G401 (cell line): Measurements from ENCODE around the gene SSRP1. TPM values are rescaled to one million over a fixed set of nuclear protein-coding genes. Genes with fewer than 3 reads are reported as not detected.
"Not testable (repeated sequence)": the region's sequence is repeated elsewhere in the genome, so short reads cannot be mapped to it uniquely, and the experiment has no call there.

Experiments used
- DNase-seq: peaks from one replicate; pipeline ENCODE4 v3.0.0-alpha.2; 2015; ENCODE audit warnings: low spot score
- in situ Hi-C: cut with HindIII; loops from 2 replicates; pipeline ENCODE4 v1.10.0; 2016; ENCODE audit warnings: low sequenced_read_pairs, mixed read lengths
- total RNA-seq: library from RNA; depleted of rRNA; stranded (reverse); fragments of >200 nt; shearing (Covaris generic); gene quantifications from 2 replicates; pipeline ENCODE4 v1.2.3, GENCODE V29; 2014

SSRP1 gene
- total RNA-seq, 1 experiment from 2014 or later, result 208 TPM

DNA sequence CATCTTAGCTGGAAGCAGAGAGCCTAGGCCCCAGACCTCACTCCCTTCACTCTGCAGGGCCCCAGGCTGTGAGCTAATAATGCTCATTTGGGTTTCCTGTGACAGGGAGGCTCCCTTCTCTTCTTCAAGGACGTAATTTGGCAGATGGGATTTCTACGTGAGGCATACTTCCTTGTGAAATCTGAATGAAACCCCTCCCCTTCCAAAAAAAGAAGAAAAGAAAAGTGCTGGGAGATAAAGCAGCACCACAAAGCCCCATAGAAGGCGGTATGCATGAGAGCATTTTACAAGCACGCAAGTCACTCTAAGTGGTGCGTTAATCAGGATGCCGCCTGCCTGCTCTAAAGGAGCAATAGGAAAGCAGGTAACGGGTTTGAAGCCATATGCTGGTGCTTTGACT lies 8.1 kb upstream of the SSRP1 start:
- in situ Hi-C loops, result no loop called here
- DNase-seq, result no peak

DNA sequence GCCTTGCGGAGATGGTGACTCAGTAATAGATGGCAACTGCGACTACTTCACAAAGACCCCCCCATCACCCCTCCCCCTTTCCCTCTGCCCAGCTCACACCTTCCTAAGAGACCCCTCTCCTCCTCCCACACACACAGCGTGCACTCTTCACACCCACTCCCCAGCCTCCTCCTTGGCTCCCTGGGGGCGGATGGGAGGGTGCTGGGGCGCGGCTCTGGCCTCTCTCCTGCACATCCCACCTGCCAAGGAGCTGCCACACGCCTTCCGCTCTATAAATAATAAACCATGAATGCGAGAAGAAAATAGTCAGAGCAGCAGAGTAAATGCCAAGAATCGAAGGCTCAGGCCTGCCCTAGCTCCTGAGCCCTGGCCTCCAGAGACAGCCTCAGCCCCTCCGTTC lies 7.0 kb upstream of the SSRP1 start:
- in situ Hi-C loops, result no loop called here
- DNase-seq, result no peak

DNA sequence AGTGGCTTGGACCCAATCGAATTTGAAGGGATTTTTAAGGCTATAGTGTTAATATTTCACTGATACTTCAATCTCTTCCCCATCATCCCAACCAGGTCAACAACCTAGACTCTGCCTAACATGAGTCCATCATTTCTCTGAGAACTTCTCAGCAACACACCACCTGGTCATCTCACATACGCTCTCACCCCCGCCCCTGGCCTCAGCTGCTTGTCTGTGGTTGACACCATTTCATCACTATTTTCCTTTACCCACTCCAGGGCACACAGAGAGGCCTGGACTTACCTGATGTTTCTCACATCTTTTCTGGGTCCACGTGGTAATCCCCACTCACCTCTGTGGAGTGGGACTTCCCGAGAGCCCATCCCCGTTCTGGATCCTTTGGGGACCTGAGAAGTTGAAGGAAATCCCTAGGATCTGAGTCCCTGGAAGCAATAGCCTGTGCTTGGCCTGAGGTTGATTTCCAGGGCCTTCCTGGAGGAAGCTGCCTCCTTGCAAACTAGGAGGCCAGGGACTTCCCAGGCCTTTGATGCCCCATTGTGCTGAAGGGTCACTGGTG lies 5.6 kb upstream of the SSRP1 start:
- in situ Hi-C loops, result no loop called here

DNA sequence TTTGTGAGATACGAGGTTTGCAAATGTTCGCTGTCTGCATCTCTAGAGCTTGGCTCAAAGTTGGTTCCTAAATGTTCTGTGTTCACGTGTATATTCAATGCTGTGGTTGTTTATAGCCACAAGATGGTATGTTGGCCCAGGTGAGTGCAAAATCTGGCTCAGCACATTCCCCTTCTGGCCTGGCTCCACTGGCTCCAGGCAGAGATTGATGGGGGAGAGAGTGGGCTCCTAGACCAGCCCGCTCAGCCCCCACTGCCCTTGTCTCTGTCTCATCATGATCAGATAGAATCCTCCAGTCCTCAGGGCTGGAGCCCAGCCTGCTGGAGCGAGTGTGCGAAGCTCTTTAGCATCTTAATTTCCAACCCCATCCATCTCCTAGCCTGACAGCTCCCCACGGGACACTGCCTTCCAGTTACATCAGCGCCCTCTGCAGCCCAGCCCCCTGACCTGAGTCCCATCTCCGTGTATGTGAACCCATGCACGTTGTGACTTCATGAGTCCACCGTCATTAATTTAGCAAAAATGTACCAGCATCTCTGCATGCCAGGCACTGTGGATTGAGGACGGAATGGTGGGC lies 4.4 kb upstream of the SSRP1 start:
- in situ Hi-C loops, result no loop called here
- no peak for DNase-seq

More for the DNA sequence above, 5.6 kb upstream of the SSRP1 start:
- DNase-seq, result no peak

DNA sequence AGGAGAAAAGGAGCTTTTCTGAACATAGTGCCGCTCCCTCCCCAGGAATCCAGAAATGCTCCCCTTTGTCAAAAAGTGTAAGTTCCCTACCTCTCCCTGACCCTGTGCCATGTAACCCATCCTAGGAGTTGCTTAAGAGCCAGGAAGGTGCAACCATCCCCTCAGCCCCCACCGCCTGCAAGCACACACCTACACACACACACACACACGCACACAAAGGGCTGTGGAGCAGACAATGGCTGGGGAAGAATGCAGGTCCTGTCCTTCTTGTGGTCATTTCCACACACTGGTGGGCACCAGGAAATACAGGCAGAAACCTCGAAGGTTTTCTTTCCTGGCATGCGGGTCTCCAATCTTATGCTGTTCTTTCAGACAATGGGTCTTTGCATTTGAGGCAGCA lies 3.6 kb upstream of the SSRP1 start:
- in situ Hi-C loops, result no loop called here

DNA sequence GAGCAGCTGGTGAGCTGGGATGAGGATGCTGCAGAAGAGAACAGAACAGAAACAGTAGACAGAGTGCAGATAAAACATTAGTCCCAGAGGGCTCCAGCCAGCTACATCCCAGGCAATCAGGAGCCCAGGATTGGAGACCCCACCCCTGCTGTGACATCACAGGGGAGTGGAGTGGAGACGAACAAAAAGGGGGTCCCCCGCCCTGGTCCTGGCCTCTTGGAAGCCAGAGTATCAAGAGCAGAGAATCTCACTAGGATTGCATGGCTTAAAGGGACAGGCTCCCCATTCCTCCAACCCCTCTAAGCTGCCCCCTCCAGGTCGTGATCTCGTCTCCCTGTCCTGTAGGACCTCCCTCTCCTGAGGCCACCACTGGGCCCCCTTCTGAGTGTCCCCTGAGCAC lies 2.5 kb upstream of the SSRP1 start, which contains the start of gene P2RX3:
Gene P2RX3 (plus strand): TSS at position 211 of the 400 bp plus-strand sequence. CDS start 199 bp downstream, outside the sequence.
- DNase-seq, result no peak
- in situ Hi-C loops, result no loop called here

More for the DNA sequence above, 3.6 kb upstream of the SSRP1 start:
- no peak for DNase-seq

DNA sequence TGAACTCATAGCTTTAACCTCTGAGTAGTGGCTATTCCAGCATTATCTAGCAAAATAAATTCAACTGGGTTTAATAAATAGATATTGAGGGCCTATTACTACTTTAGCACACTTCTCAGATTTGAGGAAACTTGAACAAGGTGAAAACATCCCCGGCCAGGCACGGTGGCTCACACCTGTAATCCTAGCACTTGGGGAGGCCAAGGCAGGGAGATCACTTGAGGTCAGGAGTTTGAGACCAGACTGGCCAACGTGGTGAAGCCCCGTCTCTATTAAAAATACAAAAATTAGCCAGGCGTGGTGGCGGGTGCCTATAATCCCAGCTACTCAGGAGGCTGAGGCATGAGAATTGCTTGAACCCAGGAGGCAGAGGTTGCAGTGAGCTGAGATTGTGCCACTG lies 1.2 kb upstream of the SSRP1 start:
- in situ Hi-C loops, DNase-seq: not testable (repeated sequence)

DNA sequence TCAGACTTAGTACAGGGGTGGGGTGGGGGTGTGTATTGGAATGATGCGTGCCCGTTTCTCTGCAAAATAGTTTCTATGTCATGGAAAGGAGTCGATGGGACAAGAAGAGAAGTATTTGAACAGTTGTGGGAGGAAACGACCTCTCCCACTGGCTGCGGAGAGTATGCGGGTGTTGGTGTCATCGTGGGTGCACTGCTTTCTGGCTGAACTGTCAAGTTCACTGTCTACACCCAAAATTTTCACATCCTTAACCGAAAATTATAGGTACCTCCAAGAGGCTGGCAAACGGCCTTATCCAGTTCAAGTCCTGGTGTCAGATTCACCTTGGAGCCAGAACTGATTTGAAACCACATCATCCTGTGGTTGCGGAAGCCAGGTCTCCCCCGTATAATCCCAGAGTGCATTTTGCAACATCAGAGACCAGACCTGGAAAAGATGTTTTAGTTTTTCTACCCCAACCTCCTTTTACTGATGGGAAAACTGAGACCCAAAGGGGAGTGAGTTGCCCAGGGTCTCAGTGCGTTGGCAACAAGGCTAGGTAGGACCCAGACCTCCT lies 497 bp upstream of the SSRP1 start:
- in situ Hi-C loops, result no loop called here

DNA sequence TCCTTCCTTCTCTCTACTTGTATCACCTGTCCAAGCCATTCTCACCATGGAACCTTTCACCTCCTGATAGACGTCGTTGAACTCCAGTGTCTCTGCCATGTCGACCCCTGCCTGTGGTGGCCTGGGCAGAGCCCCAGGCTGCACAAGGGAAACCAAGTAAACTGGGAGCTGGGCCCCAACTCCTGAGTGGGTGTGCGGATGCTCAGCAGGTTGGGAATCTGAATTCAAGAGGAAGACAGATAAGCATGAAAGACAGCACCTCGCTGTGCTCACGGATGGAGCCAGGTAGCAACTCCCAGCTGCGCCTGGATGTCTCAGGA lies 709 bp downstream of the SSRP1 start:
- no peak for DNase-seq
- in situ Hi-C loops, result no loop called here

More for the DNA sequence above, 497 bp upstream of the SSRP1 start:
- DNase-seq, result no peak

DNA sequence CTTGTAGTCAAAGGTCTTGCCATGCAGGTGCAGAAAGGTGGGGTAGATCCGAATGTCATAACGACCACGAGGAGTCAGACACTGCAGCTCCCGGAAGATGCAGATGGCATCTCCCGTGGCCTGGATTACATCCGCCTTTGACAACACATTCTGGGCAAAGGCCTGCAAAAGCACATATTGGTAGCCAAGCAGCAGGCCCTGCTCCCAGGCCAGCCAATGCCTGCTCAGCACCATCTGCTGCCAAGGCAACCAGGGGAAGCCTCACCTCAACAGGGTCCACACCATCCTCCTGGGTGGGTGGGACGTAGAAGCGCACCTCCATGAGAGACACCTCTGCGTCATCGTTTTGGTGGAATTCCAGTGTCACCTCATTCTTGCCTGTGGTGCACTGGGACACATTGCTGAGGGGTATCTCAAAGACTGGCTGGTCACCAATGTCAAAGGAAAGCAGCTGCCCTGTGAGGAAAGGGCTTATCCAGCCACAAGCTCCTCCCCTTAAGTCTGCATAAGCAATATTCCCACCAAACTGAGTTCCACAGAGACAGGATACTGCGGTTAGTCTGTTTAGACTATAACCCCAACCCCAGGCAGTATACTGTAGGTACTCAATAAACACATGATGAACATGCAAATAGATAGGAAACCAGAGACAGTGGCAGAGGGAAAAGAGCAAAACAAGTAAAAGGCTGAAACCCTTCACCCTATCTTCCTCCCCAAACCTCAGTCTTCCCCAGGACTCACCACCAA lies 2.8 kb downstream of the SSRP1 start:
- in situ Hi-C loops, result no loop called here
- no peak for DNase-seq

DNA sequence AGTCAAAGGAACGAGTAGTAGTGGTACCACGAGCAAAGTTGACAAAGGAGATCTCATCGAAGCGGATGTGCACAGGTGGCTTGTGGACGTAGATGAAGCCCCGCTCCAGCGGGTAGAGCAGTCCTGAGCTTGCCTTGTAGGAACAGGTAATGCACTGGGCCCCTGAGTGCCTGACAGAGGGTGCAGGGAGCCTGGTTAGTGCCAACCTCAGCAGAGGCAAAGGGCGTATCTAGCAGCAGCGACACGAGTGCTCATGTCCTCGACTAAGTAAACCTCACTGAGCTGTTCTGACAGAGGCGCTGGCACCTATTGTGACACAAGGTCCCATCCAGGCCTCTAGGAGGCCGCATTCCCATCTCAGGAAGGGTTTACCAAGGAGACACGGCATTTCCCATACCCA lies 4.0 kb downstream of the SSRP1 start:
- DNase-seq, result no peak
- in situ Hi-C loops, result no loop called here

DNA sequence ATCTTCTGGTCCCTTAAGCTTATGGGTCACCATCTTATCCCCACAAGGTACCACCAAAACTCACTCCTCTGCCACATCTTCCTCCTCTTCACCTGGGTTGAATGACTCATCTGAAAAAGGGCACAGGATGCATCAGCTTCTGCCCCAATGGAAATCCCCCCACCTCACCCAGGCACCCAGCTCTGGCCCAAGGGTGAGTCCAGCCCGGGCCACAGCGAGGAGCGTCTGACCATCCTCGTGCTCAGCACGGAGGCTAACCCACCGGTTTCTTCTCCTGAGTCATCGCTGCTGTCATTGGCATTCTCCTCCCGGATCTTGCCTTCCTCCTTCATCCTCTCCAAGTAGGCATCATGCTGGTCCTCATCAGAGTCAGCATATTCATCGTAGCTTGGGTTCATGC lies 5.7 kb downstream of the SSRP1 start:
- in situ Hi-C loops, result no loop called here
- no peak for DNase-seq

DNA sequence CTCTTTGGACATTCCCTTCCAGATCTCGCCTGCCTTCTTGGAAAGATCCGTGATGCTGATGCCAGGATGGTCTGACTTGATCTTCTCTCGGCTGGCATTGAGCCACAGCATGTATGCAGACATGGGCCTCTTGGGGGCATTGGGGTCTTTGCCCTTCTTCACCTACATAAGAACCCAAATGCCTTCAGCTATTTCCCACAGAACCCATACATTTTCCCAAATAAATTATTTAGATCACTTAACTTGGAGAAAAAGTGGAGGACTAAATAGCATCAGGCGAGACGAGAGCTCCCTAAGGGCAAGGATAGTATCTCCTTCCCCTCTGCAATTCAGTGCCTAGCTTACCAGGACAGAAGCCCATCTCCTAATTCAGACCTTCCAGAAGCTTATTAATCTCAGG lies 8.0 kb downstream of the SSRP1 start:
- no peak for DNase-seq

DNA sequence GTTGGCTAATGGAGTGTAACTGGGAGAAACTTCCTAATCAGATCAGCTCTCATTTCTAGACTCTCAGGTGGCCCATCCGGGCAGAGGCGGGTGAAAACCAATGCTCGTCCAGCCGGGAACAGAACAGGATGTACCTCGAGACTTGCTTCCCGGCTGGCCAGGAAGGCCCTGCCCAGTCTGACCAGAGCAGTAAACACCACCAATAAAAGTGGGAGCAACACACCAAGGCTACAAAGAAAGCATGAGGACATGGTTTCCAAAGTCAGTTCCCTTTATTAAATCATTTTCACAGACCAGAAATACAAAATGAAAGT lies 10.0 kb downstream of the SSRP1 start:
- in situ Hi-C loops, result no loop called here
- DNase-seq, result no peak

More for the DNA sequence above, 8.0 kb downstream of the SSRP1 start:
- in situ Hi-C loops, result no loop called here

DNA sequence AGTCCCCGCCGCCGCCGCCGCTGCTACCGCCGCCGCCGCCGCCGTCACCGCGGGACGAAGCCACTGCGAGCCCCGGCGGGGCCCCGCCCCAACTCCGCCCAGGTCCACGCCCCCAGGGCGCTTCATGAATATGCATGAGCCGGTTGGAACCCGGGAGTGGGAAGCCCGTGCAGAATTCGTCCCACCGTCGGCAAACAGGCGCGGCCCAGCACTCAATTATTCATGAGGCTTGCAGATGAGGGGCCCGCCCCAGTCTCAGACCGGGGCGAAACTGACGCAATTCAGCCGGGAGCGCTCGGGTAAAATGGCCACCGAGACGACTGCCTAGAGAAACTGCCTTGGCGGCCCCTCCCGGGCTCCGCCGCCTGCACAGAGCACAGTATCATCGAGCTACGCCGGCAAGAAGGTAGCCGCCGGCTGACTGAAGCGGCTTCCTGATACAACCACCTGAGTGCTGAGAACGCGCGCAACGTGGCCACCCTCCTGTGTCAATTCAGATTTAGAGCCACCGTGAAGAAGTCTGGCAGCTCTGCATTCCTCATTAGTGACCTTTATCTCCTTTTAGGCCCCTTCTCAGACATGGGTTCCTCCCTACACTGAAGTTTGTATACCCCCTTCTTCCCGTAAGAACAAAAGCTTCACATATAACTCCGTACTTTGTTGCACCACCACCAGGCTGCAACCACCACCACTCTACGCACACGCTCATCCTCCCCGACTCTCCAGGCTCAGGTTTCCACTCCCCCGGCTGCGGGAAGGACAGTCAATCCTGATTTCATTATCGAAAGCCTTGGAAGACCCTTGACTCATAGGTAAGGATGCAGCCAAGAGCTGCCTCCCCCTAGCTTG lies 10.6 kb downstream of the SSRP1 start, which contains the start of gene TNKS1BP1:
Gene TNKS1BP1 (minus strand): TSS at position 67 of the 849 bp plus-strand sequence. CDS start 3,067 bp downstream, outside the sequence.
- DNase-seq, result peak; percentile 97

DNA sequence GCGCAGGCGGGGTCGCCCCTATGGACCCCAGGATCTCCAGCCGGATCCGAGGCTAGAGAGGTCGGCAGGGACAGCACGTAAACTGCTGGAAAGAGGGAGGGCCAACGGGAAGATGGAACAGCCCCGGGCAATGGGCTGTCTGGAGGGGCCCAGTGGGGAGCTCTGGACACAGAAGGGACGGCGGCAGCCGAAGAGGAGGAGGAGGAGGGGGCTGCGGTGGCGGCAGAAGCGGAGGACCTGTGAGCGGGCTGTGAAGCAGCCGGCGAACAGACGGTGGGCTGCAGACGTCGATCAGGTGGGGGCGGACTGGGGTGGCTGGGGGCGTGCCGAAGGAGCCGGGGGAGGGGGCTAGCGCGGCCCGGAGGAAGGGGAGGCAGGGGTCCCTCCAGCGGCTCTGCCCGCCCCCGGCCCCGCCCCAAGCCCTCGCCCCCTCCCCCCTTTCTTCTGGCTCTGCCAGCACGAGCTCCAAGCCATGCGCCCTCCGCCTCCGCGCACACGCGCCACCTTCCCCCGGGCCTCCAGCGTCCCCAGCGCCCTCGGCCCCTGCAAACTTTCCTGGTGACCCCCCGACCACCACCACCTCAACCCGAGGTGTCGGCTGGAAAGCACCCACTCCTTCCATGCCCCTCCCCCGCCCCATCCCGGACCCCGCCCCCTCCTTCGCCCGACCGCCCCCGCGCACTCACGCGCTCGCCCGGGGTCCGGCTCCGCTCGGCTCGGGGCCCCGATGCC lies 11.4 kb downstream of the SSRP1 start:
- in situ Hi-C loops, result no loop called here
- peak; percentile 36 for DNase-seq

More for the DNA sequence above, 10.6 kb downstream of the SSRP1 start, which contains the start of gene TNKS1BP1:
- in situ Hi-C loops, result no loop called here

DNA sequence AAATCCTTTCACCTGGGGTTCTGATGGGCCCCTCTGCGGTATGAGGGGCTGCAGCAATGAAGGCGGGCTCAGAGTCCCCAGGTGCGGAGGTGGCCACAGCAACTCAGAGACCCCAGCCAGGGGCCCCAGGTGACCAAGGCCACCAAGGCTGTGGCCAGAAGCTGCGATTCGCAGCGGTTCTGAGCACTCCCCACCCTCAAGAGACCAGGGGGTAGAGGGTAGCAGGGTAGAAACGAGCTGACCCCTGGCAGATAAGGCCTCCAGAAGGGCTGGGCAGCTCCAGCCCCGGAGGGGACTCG lies 11.9 kb downstream of the SSRP1 start:
- in situ Hi-C loops, result no loop called here
- no peak for DNase-seq

DNA sequence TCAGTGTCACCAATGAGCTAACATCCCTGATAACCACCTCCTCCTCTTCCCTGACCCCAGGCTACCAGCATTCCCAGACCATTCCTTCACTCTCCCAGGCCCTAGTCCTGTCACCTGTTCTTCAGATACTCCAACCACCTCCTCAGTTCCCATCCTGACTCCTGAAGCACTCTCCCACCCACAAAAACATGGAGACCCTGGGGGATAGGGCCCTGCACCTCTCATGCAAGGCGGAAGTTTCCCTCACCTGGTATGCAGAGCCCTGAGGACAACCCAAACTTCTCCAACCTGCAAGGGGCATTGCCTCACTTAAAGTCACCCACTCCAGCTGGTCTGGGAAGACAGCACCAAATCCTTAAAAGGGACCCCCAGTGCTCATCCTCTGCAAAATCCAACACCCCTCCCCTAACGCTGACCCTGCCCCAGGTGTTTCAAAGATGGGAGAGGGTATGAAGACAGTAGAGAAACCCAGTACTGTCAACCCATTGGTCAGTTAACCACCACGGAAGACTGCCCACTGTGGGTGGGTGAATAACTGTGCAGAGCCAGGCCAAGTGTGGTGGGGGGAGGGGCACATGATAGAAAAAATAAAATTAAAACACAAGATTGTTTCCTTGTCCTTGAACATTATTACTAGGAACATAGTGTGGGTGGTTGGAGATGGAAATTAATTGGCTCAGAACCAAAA lies 12.4 kb downstream of the SSRP1 start:
- no peak for DNase-seq
- in situ Hi-C loops, result no loop called here
